ENCODE data around the gene UBE2K. TPM values are rescaled to one million over a fixed set of nuclear protein-coding genes. Genes with fewer than 3 reads are reported as not detected.

Gene UBE2K
- total RNA-seq, 1 experiment from 2014 or later, result 126 TPM

- BruUV-seq (replicated peaks), result no TSS peak
- Histone ChIP-seq H3K9me2 (ENCODE audit: insufficient read depth) (no peaks in the 10 kb centered on the region), H3K4me1 (ENCODE audit: control insufficient read depth in 1 of 2, insufficient read depth in 2 of 2, low read length in 2 of 2) (no peaks in the 10 kb centered on the region), H3K4me3 (replicated peaks in 1 of 2; ENCODE audit: low read depth in 1 of 2, low read length in 2 of 2) (no peak overlapping the region), H3K27me3 (ENCODE audit: insufficient read depth, low read length) (no peaks in the 10 kb centered on the region), H3K9ac (ENCODE audit: low read length) (no peak overlapping the region), H3K36me3 (ENCODE audit: control insufficient read depth in 1 of 2, insufficient read depth in 2 of 2, low read length in 2 of 2) (no peaks in the 10 kb centered on the region), H3K9me3 (ENCODE audit: control insufficient read depth in 1 of 2, insufficient read depth in 1 of 2, low read depth in 1 of 2, low read length in 2 of 2) (no peaks in the 10 kb centered on the region), H3K4me2 (ENCODE audit: low read length) (no peak overlapping the region), H2AFZ (ENCODE audit: low read depth, low read length, poor library complexity, severe bottlenecking) (no peak overlapping the region), H3K79me2 (ENCODE audit: insufficient read depth, low read length) (no peaks in the 10 kb centered on the region), H3K27ac (ENCODE audit: low read depth, low read length) (no peak overlapping the region), H4K20me1 (ENCODE audit: insufficient read depth) (no peaks in the 10 kb centered on the region)
- ChIA-PET POLR2A (no interaction called here), CTCF (no interaction called here), RAD21 (ENCODE audit: low non-redundant PET in 1 of 2, low total read pairs in 2 of 2, uncharacterized antibody in 2 of 2, unreplicated experiment in 2 of 2) (no interaction called here)
- ATAC-seq, result no peak
- intact Hi-C loops (cut with micrococcal nuclease), result no loop called here
- TF ChIP-seq SRF (IDR thresholded peaks at IDR 0.05; ENCODE audit: low read depth) (no peak), REST (IDR thresholded peaks at IDR 0.05; ENCODE audit: low read depth) (no peak), ATF3 (IDR thresholded peaks at IDR 0.05) (no peak), MAX (IDR thresholded peaks at IDR 0.05) (no peak), RAD21 (IDR thresholded peaks at IDR 0.05; ENCODE audit: low read depth) (no peak), CTCF (IDR thresholded peaks at IDR 0.05 in 2 of 3, conservative IDR thresholded peaks at IDR 0.05 in 1 of 3; ENCODE audit: borderline replicate concordance in 1 of 3, insufficient read depth in 1 of 3, low read depth in 2 of 3, low read length in 2 of 3) (no peak), CBX3 (IDR thresholded peaks at IDR 0.05; ENCODE audit: low read depth) (no peak), ELF1 (IDR thresholded peaks at IDR 0.05; ENCODE audit: borderline replicate concordance, low read depth) (no peak), JUND (IDR thresholded peaks at IDR 0.05) (no peak), SIN3A (IDR thresholded peaks at IDR 0.05; ENCODE audit: low read depth) (no peak), ZFX (IDR thresholded peaks at IDR 0.05) (no peak), POLR2AphosphoS5 (IDR thresholded peaks at IDR 0.05; ENCODE audit: low read depth, low read length) (no peak), FOSL1 (IDR thresholded peaks at IDR 0.05; ENCODE audit: low read depth) (no peak)
- DNase-seq (ENCODE audit: low read depth, low spot score), result no peak
Observed at GRCh38 chr4:39655211-39655610, 42.7 kb upstream of the UBE2K start.
